ENCODE measurements around the gene ZC3H12D.

DNA sequence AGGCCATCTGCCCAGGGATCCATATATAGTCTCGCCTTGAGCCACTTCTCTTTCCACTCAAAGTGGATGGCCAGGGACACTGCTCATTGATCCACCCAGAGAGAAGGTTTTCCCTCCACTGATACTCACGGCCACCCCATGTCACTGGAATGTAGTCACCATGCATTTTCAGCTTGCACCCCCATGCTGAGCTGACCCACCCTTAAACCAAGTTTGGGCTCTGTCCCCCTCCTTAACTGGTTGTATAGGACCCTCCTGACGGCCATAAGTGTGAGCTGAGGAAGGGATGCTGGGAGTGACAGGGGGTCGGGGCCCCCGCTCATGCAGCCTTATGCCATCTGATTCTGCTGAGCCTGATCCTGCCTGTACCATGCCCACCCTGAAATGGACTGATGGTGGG, 59.1 kb downstream of the ZC3H12D start:
- TF ChIP-seq POLR2A (IDR thresholded peaks at IDR 0.05; ENCODE audit: low read depth, low read length) (no peak), POLR2AphosphoS5 (IDR thresholded peaks at IDR 0.05; ENCODE audit: low read depth, low read length) (no peak), TAF1 (IDR thresholded peaks at IDR 0.05; ENCODE audit: low read depth, low read length) (no peak), SPI1 (IDR thresholded peaks at IDR 0.05; ENCODE audit: low read depth, low read length) (no peak), POU2F2 (IDR thresholded peaks at IDR 0.05; ENCODE audit: low read depth, low read length) (no peak), PAX5 (IDR thresholded peaks at IDR 0.05; ENCODE audit: insufficient read depth, low read length, severe bottlenecking) (no peak)

Data from GM12891 (cell line).